H9 (cell line): ENCODE measurements around the gene PMCH. TPM values are rescaled to one million over a fixed set of nuclear protein-coding genes. Genes with fewer than 3 reads are reported as not detected.
"Not testable (repeated sequence)": the region's sequence is repeated elsewhere in the genome, so short reads cannot be mapped to it uniquely, and the experiment has no call there.

Experiments used
- DNase-seq: peaks from one replicate; pipeline ENCODE4 v3.0.0-alpha.2; 2017
- H2AFZ ChIP-seq: one replicate; pipeline ENCODE4 v1.6.1; 2013; ENCODE audit warnings: mild to moderate bottlenecking, low read length, control low read depth, moderate library complexity
- H2AK5ac ChIP-seq: 2 replicates; pipeline ENCODE4 v1.6.1; 2013; ENCODE audit warnings: low read length, control low read depth, mixed read lengths; ENCODE audit not compliant: insufficient read length
- H2BK120ac ChIP-seq: one replicate; pipeline ENCODE4 v1.6.1; 2013; ENCODE audit warnings: low read depth, mild to moderate bottlenecking, low read length, control low read depth, inconsistent platforms; ENCODE audit not compliant: poor library complexity, severe bottlenecking
- H2BK12ac ChIP-seq: 2 replicates; pipeline ENCODE4 v1.6.1; 2013; ENCODE audit warnings: low read length, control low read depth, mixed read lengths, low read depth; ENCODE audit not compliant: insufficient read length
- H2BK15ac ChIP-seq: 2 replicates; pipeline ENCODE4 v1.6.1; 2013; ENCODE audit warnings: low read depth, low read length, control low read depth
- H2BK20ac ChIP-seq: one replicate; pipeline ENCODE4 v1.6.1; 2013; ENCODE audit warnings: low read depth, mild to moderate bottlenecking, low read length, control low read depth, inconsistent platforms; ENCODE audit not compliant: poor library complexity, severe bottlenecking
- H2BK5ac ChIP-seq: 2 replicates; pipeline ENCODE4 v1.6.1; 2013; ENCODE audit warnings: low read length, control low read depth, mixed read lengths; ENCODE audit not compliant: insufficient read length
- H3K14ac ChIP-seq: 2 replicates; pipeline ENCODE4 v1.6.1; 2013; ENCODE audit warnings: low read length, control low read depth; ENCODE audit not compliant: insufficient read depth
- H3K18ac ChIP-seq: 2 replicates; pipeline ENCODE4 v1.6.1; 2013; ENCODE audit warnings: low read depth, mild to moderate bottlenecking, mixed read lengths, low read length, control low read depth; ENCODE audit not compliant: insufficient read length
- H3K23ac ChIP-seq: 2 replicates; pipeline ENCODE4 v1.6.1; 2013; ENCODE audit warnings: low read length, control low read depth, mixed read lengths, low read depth; ENCODE audit not compliant: insufficient read length
- H3K23me2 ChIP-seq: 2 replicates; pipeline ENCODE4 v1.6.1; 2013; ENCODE audit warnings: low read depth, mild to moderate bottlenecking, mixed read lengths, low read length, control low read depth; ENCODE audit not compliant: insufficient read length, poor library complexity, severe bottlenecking
- H3K27ac ChIP-seq: 2 replicates; pipeline ENCODE4 v1.5.1; 2013; ENCODE audit warnings: low read length, control low read depth, mixed read lengths, low read depth; ENCODE audit not compliant: insufficient read length
- H3K27me3 ChIP-seq: 2 replicates; pipeline ENCODE4 v1.6.1; 2013; ENCODE audit warnings: low read length, control low read depth, inconsistent platforms; ENCODE audit not compliant: insufficient read depth
- H3K4ac ChIP-seq: 2 replicates; pipeline ENCODE4 v1.6.1; 2013; ENCODE audit warnings: low read depth, mild to moderate bottlenecking, control low read depth, inconsistent platforms, low read length, moderate library complexity
- H3K4me1 ChIP-seq: 2 replicates; pipeline ENCODE4 v1.6.1; 2013; ENCODE audit warnings: low read length, control low read depth, inconsistent platforms; ENCODE audit not compliant: insufficient read depth
- H3K4me2 ChIP-seq: 2 replicates; pipeline ENCODE4 v1.6.1; 2013; ENCODE audit warnings: low read length, control low read depth, mixed read lengths; ENCODE audit not compliant: insufficient read length, insufficient read depth
- H3K56ac ChIP-seq: 2 replicates; pipeline ENCODE4 v1.6.1; 2013; ENCODE audit warnings: low read depth, mild to moderate bottlenecking, mixed read lengths, low read length, control low read depth; ENCODE audit not compliant: insufficient read length
- H3K79me1 ChIP-seq: 2 replicates; pipeline ENCODE4 v1.6.1; 2013; ENCODE audit warnings: low read depth, mild to moderate bottlenecking, moderate library complexity, low read length, control low read depth, inconsistent platforms; ENCODE audit not compliant: insufficient read depth, poor library complexity, severe bottlenecking
- H3K79me2 ChIP-seq: 2 replicates; pipeline ENCODE4 v1.6.1; 2013; ENCODE audit warnings: low read length, control low read depth, inconsistent platforms; ENCODE audit not compliant: insufficient read depth
- H3K9ac ChIP-seq: 2 replicates; pipeline ENCODE4 v1.6.1; 2013; ENCODE audit warnings: low read length, control low read depth, mixed read lengths; ENCODE audit not compliant: insufficient read length; ENCODE audit errors: extremely low read depth
- H3K9me3 ChIP-seq: one replicate; pipeline ENCODE4 v1.6.1; 2013; ENCODE audit warnings: low read depth, low read length, inconsistent platforms; ENCODE audit not compliant: control insufficient read depth
- H3T11ph ChIP-seq: one replicate; pipeline ENCODE4 v1.6.1; 2013; ENCODE audit warnings: mild to moderate bottlenecking, low read length, control low read depth, inconsistent platforms
- H4K20me1 ChIP-seq: one replicate; pipeline ENCODE4 v1.6.1; 2013; ENCODE audit not compliant: control insufficient read depth, insufficient read length, insufficient read depth
- H4K5ac ChIP-seq: 2 replicates; pipeline ENCODE4 v1.6.1; 2013; ENCODE audit warnings: low read depth, mild to moderate bottlenecking, mixed read lengths, low read length, control low read depth; ENCODE audit not compliant: insufficient read length
- H4K8ac ChIP-seq: replicated peaks from 2 replicates; pipeline ENCODE4 v1.6.1; 2013; ENCODE audit warnings: low read length, control low read depth, mixed read lengths, low read depth; ENCODE audit not compliant: insufficient read length
- H4K91ac ChIP-seq: 2 replicates; pipeline ENCODE4 v1.6.1; 2013; ENCODE audit warnings: low read depth, mild to moderate bottlenecking, moderate library complexity, mixed read lengths, low read length, control low read depth; ENCODE audit not compliant: insufficient read length
- H3K27ac Mint-ChIP-seq, 3 experiments: 2 replicates in 2 of 3; 3 replicates in 1 of 3; pipeline ENCODE4 v1.8.0; 2020 to 2021; ENCODE audit warnings: mixed read lengths in 3 of 3, mild to moderate bottlenecking in 1 of 3, moderate library complexity in 1 of 3
- H3K27me3 Mint-ChIP-seq: 2 replicates; pipeline ENCODE4 v1.8.0; 2021; ENCODE audit warnings: low read depth, mild to moderate bottlenecking, moderate library complexity, mixed read lengths
- H3K36me3 Mint-ChIP-seq, 3 experiments: 2 replicates in 2 of 3; 3 replicates in 1 of 3; pipeline ENCODE4 v1.8.0; 2020 to 2021; ENCODE audit warnings: low read depth in 3 of 3, mixed read lengths in 3 of 3; ENCODE audit not compliant: insufficient read depth in 1 of 3
- H3K4me1 Mint-ChIP-seq, 2 experiments: 2 replicates each; pipeline ENCODE4 v1.8.0; 2020; ENCODE audit warnings: mixed read lengths in 2 of 2
- H3K4me3 Mint-ChIP-seq, 2 experiments: 2 replicates in 1 of 2; 3 replicates in 1 of 2; pipeline ENCODE4 v1.8.0; 2020 to 2021; ENCODE audit warnings: mild to moderate bottlenecking in 2 of 2, mixed read lengths in 2 of 2, moderate library complexity in 1 of 2
- H3K9me3 Mint-ChIP-seq, 2 experiments: 2 replicates in 1 of 2; 3 replicates in 1 of 2; pipeline ENCODE4 v1.8.0; 2020; ENCODE audit warnings: mild to moderate bottlenecking in 2 of 2, mixed read lengths in 2 of 2, moderate library complexity in 1 of 2
- WGBS: extraction: QIAGEN DNeasy Blood & Tissue Kit; methylation state at CpG from one replicate; pipeline ENCODE4 v1.1.7; 2013; ENCODE audit warnings: missing lambda C conversion rate, low lambda C conversion rate, mixed read lengths; ENCODE audit not compliant: insufficient read length; ENCODE audit errors: extremely low coverage; 5-methylcytosine and 5-hydroxymethylcytosine counted together
- total RNA-seq: library from RNA; stranded (reverse); gene quantifications from 2 replicates; pipeline ENCODE4 v1.2.1, GENCODE V29; 2021

The PMCH gene
- total RNA-seq, 1 experiment from 2014 or later: not detected

- H3T11ph ChIP-seq, H3K9ac ChIP-seq, H4K20me1 ChIP-seq, H2AK5ac ChIP-seq, H3K9me3 Mint-ChIP-seq, H3K79me2 ChIP-seq, H2BK12ac ChIP-seq, H3K56ac ChIP-seq, H3K9me3 ChIP-seq, H3K4me1 ChIP-seq, H3K23ac ChIP-seq, H3K4ac ChIP-seq, H4K5ac ChIP-seq, H2BK20ac ChIP-seq, H3K23me2 ChIP-seq, H2BK120ac ChIP-seq, H3K4me2 ChIP-seq, DNase-seq, H2AFZ ChIP-seq, H3K27ac Mint-ChIP-seq, H2BK15ac ChIP-seq, H3K79me1 ChIP-seq, H3K27ac ChIP-seq, H4K8ac ChIP-seq, H3K18ac ChIP-seq, H3K27me3 ChIP-seq, H3K4me3 Mint-ChIP-seq, H4K91ac ChIP-seq, H2BK5ac ChIP-seq, H3K14ac ChIP-seq, H3K27me3 Mint-ChIP-seq, H3K4me1 Mint-ChIP-seq: not testable (repeated sequence)
- no CpG with 5 or more reads among the region's 4 CpGs for WGBS
- peaks cover 36 to 50% (median 41%) of the 10 kb centered on the region in 3 experiments for H3K36me3 Mint-ChIP-seq
These were observed 50.5 kb downstream of the PMCH start for GRCh38 chr12:102147062-102147587.

Other genes with a start within 250 kb of the PMCH start
- 14.1 and 14.9 TPM in 2 replicates for gene WASHC3, start 135.8 kb downstream of the PMCH start, total RNA-seq
- 62.5 and 62.8 TPM in 2 replicates for gene NUP37, start 77.7 kb downstream of the PMCH start, total RNA-seq
- 29.0 and 32.1 TPM in 2 replicates for gene PARPBP, start 77.7 kb downstream of the PMCH start, total RNA-seq